Muscle layer of duodenum (tissue), 2 donors: ENCODE results near the gene TEAD1.

Experiments
- H3K27ac ChIP-seq: one replicate; pipeline ENCODE4 v1.7.0; 2013; ENCODE audit warnings: mild to moderate bottlenecking, low read length
- H3K27me3 ChIP-seq: one replicate; pipeline ENCODE4 v1.7.0; 2013; ENCODE audit warnings: low read depth, mild to moderate bottlenecking, control low read depth, low read length
- H3K36me3 ChIP-seq, 2 donors: one replicate each; pipeline ENCODE4 v1.7.0; 2013; ENCODE audit warnings: low read length in 2 of 2, control low read depth in 1 of 2, mild to moderate bottlenecking in 1 of 2; ENCODE audit not compliant: insufficient read depth in 2 of 2, control insufficient read depth in 1 of 2
- H3K4me1 ChIP-seq, 2 donors: one replicate each; pipeline ENCODE4 v1.7.0; 2013; ENCODE audit warnings: low read length in 2 of 2, mild to moderate bottlenecking in 2 of 2, control low read depth in 1 of 2, moderate library complexity in 1 of 2; ENCODE audit not compliant: insufficient read depth in 2 of 2, control insufficient read depth in 1 of 2
- H3K4me3 ChIP-seq, 2 donors: one replicate each; pipeline ENCODE4 v1.7.0; 2013; ENCODE audit warnings: low read length in 2 of 2, low read depth in 1 of 2, mild to moderate bottlenecking in 1 of 2
- H3K9me3 ChIP-seq, 2 donors: one replicate each; pipeline ENCODE4 v1.7.0; 2013; ENCODE audit warnings: low read length in 2 of 2, control low read depth in 1 of 2, mild to moderate bottlenecking in 1 of 2; ENCODE audit not compliant: control insufficient read depth in 1 of 2
- donor health status: healthy.

The TEAD1 gene

GRCh38 chr11:12853325-12853651 is 179.1 kb downstream of the TEAD1 start:
- Histone ChIP-seq H3K9me3 (no peaks in the 10 kb centered on the region), H3K4me3 (no peak overlapping the region), H3K27ac (no peak overlapping the region), H3K27me3 (no peaks in the 10 kb centered on the region), H3K4me1 (peaks cover 5 to 14% of the 10 kb centered on the region in 2 donors), H3K36me3 (no peaks in the 10 kb centered on the region)

- H3K36me3 ChIP-seq = no peaks in the 10 kb centered on the region
- peaks cover 5 to 12% of the 10 kb centered on the region in 2 donors for H3K4me1 ChIP-seq
- H3K9me3 ChIP-seq = no peaks in the 10 kb centered on the region
- H3K27me3 ChIP-seq = no peaks in the 10 kb centered on the region
- H3K27ac ChIP-seq = peak overlapping the region; percentile 43
- H3K4me3 ChIP-seq = no peak overlapping the region
Observed at GRCh38 chr11:12853652-12854296, 179.6 kb downstream of the TEAD1 start.

- Histone ChIP-seq H3K27me3 (no peaks in the 10 kb centered on the region), H3K9me3 (no peaks in the 10 kb centered on the region), H3K4me1 (peaks cover 5 to 10% of the 10 kb centered on the region in 2 donors), H3K36me3 (no peaks in the 10 kb centered on the region), H3K27ac (peak overlapping the region; percentile 43), H3K4me3 (no peak overlapping the region)
Observed at GRCh38 chr11:12854297-12854661, 180.1 kb downstream of the TEAD1 start.

- no peaks in the 10 kb centered on the region for H3K9me3 ChIP-seq
- peaks cover 5 to 10% of the 10 kb centered on the region in 2 donors for H3K4me1 ChIP-seq
Observed at GRCh38 chr11:12854829-12855228, 180.6 kb downstream of the TEAD1 start.

DNA sequence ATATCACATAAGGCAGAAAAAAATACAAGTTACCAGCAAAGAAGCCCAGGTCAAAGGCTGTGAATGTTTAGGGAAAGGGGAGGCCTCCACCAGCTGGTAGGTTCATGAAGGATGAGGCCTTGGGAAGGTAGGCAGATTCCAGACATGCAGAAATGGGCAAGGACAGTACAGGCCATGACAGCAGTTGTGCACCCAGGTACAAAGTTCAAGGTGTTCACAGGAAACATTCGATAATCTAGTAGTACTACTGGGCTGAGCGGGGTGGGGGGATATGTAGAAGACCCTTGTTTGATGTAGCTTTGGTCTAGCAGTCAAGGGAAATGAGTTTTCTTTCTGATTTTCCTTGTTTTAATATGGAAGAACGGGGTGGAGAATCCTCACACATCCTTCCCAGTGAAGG is 182.1 kb downstream of the TEAD1 start:
- Histone ChIP-seq H3K27me3 (no peaks in the 10 kb centered on the region), H3K27ac (no peak overlapping the region), H3K36me3 (no peaks in the 10 kb centered on the region), H3K9me3 (no peaks in the 10 kb centered on the region), H3K4me3 (no peak overlapping the region), H3K4me1 (peaks cover 5 to 10% of the 10 kb centered on the region in 2 donors)

More at GRCh38 chr11:12854829-12855228, 180.6 kb downstream of the TEAD1 start:
- Histone ChIP-seq H3K27me3 (no peaks in the 10 kb centered on the region), H3K27ac (no peak overlapping the region), H3K4me3 (no peak overlapping the region), H3K36me3 (no peaks in the 10 kb centered on the region)

DNA sequence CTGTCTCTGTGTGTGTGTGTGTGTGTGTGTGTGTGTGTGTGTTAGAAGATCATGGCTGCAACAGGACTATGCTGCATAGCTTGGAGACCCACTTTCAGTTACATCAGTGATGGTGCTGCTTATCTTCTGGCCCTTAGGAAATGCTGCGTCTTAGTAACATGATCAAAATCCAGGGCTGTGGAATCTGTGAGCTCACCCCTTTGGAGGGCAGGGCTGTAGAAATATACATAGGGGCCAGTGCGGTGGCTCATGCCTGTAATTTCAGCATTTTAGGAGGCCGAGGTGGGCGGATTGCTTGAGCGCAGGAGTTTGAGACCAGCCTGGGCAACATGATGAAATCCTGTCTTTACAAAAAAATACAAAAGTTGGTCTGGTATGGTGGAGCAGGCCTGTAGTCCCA is 183.4 kb downstream of the TEAD1 start:
- Histone ChIP-seq H3K4me3 (no peak overlapping the region), H3K4me1 (peaks cover 5 to 14% of the 10 kb centered on the region in 2 donors), H3K9me3 (no peaks in the 10 kb centered on the region), H3K36me3 (no peaks in the 10 kb centered on the region), H3K27me3 (no peaks in the 10 kb centered on the region), H3K27ac (no peak overlapping the region)

DNA sequence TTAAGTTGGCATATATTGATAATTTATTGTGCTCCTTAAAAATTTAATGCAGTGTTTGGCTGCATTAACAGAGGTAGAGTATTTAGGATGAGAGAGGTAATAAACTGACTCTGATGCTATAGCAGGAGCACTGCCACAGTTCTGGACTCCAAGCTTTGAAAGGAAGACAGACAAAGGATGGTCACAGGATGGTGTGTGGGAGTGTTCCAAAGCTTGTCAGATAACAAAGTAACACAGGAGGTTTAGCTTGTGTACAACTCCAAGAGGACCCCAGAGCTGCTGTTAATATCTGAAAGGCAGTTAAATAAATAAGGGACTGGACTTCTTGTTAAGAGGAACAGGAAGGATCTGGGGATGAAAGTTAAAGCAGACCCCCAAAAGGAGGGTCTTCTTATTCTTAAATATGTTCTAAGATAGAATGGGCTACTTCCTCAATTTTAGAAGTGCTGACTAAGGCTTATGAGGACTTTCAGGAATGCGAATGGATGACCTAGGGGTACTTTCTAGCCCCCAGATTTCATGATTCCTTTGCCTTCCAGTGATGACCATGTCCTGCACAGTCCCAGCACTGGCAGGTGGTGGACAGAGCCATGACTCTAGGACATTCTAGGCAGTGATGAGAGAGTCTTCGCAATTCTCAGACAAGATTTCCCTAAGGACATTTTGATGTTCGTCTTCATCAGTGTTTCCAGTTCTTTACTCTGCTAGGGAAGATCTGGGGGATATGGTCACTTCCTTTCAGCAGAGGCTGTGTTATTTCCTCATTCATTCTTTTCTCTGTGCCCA is 185.8 kb downstream of the TEAD1 start:
- Histone ChIP-seq H3K27ac (no peak overlapping the region), H3K4me1 (peaks cover 0 to 31% of the 10 kb centered on the region in 2 donors), H3K27me3 (no peaks in the 10 kb centered on the region)

GRCh38 chr11:12860827-12861226 is 186.6 kb downstream of the TEAD1 start:
- H3K9me3 ChIP-seq = no peaks in the 10 kb centered on the region
- peaks cover 0 to 36% of the 10 kb centered on the region in 2 donors for H3K4me1 ChIP-seq
- H3K4me3 ChIP-seq = no peak overlapping the region
- no peaks in the 10 kb centered on the region for H3K36me3 ChIP-seq
- H3K27me3 ChIP-seq = no peaks in the 10 kb centered on the region
- H3K27ac ChIP-seq = no peak overlapping the region

More for the DNA sequence above, 185.8 kb downstream of the TEAD1 start:
- no peaks in the 10 kb centered on the region for H3K36me3 ChIP-seq
- no peak overlapping the region for H3K4me3 ChIP-seq
- H3K9me3 ChIP-seq = no peaks in the 10 kb centered on the region

GRCh38 chr11:12862696-12863469 is 188.7 kb downstream of the TEAD1 start:
- peak overlapping the region in 1 of 2 donors; percentile 13 for H3K4me3 ChIP-seq
- peak overlapping the region; percentile 70 for H3K27ac ChIP-seq
- H3K9me3 ChIP-seq = no peaks in the 10 kb centered on the region
- no peaks in the 10 kb centered on the region for H3K36me3 ChIP-seq
- H3K27me3 ChIP-seq = no peaks in the 10 kb centered on the region
- peaks cover 0 to 27% of the 10 kb centered on the region in 2 donors for H3K4me1 ChIP-seq

- Histone ChIP-seq H3K9me3 (no peaks in the 10 kb centered on the region), H3K4me3 (no peak overlapping the region), H3K27ac (peak overlapping the region; percentile 70), H3K4me1 (peaks cover 0 to 27% of the 10 kb centered on the region in 2 donors), H3K36me3 (no peaks in the 10 kb centered on the region), H3K27me3 (no peaks in the 10 kb centered on the region)
Observed at GRCh38 chr11:12863605-12864121, 189.4 kb downstream of the TEAD1 start.
